ENCODE data around the gene FPR2.

DNA sequence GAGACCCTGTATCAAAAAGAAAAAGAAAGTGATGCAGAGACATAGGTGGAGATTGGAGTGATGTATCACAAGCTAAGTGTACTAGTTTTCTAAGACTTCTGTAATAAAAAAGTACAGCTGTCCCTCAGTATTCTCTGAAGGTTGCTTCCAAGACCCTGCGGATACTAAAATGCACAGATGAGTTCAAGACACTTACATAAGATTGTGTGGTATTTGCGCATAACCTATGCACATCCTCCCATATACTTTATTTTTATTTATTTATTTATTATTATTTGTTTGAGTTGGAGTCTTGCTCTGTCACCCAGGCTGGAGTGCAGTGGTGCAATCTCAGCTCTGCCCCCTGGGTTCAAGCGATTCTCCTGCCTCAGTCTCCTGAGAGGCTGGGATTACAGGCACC lies 23.6 kb upstream of the FPR2 start:
- TF ChIP-seq EZH2 (IDR thresholded peaks at IDR 0.05) (no peak), POLR2AphosphoS5 (IDR thresholded peaks at IDR 0.05; ENCODE audit: borderline replicate concordance, low read depth, low read length) (no peak), FOXP2 (optimal IDR thresholded peaks at IDR 0.05; ENCODE audit: control extremely low read depth, extremely low read length, insufficient read depth) (no peak)
